SW480 (cell line): ENCODE results near the gene LIF.
"Not testable (repeated sequence)": the region's sequence is repeated elsewhere in the genome, so short reads cannot be mapped to it uniquely, and the experiment has no call there.

Source experiments
- DNase-seq: peaks from one replicate; pipeline ENCODE4 v3.0.0-alpha.2; 2016; ENCODE audit warnings: low spot score

Gene LIF

GRCh38 chr22:30224161-30224857 is 22.2 kb downstream of the LIF start:
- peak; percentile 83 for DNase-seq

- DNase-seq = peak; percentile 83
Measured at GRCh38 chr22:30223303-30223702, 23.3 kb downstream of the LIF start.

- DNase-seq = no peak
Measured at GRCh38 chr22:30222321-30222720, 24.2 kb downstream of the LIF start.

GRCh38 chr22:30221121-30221992 is 25.2 kb downstream of the LIF start:
- DNase-seq = no peak

- no peak for DNase-seq
Measured at GRCh38 chr22:30220338-30221012, 26.1 kb downstream of the LIF start.

GRCh38 chr22:30219668-30220278 is 26.8 kb downstream of the LIF start:
- no peak for DNase-seq

GRCh38 chr22:30219049-30219654 is 27.4 kb downstream of the LIF start:
- DNase-seq = no peak

- no peak for DNase-seq
Measured at GRCh38 chr22:30217698-30218560, 28.6 kb downstream of the LIF start.

GRCh38 chr22:30216710-30217109 is 29.8 kb downstream of the LIF start:
- DNase-seq = no peak

- not testable (repeated sequence) for DNase-seq
Measured at GRCh38 chr22:30216272-30216671, 30.3 kb downstream of the LIF start.

- DNase-seq = no peak
Measured at GRCh38 chr22:30214703-30215407, 31.7 kb downstream of the LIF start.

- no peak for DNase-seq
Measured at GRCh38 chr22:30212996-30213441, 33.5 kb downstream of the LIF start.

- DNase-seq = peak; percentile 92
Measured at GRCh38 chr22:30212363-30212995, 34.1 kb downstream of the LIF start.

GRCh38 chr22:30211124-30211820 is 35.3 kb downstream of the LIF start:
- no peak for DNase-seq

GRCh38 chr22:30210235-30210909 is 36.2 kb downstream of the LIF start:
- peak; percentile 97 for DNase-seq

- DNase-seq = no peak
Measured at GRCh38 chr22:30209642-30210041, 36.9 kb downstream of the LIF start.

- DNase-seq = peak; percentile 88
Measured at GRCh38 chr22:30208631-30209603, 37.6 kb downstream of the LIF start.
